BLaER1 (cell line): ENCODE measurements around the gene CCDC159.
"Not testable (repeated sequence)": the region's sequence is repeated elsewhere in the genome, so short reads cannot be mapped to it uniquely, and the experiment has no call there.

Source experiments
- H3K27ac ChIP-seq: shearing (Covaris generic); formaldehyde crosslinking; 2 replicates; pipeline ENCODE4 v1.8.1; 2022
- H3K27me3 ChIP-seq: shearing (Covaris generic); formaldehyde crosslinking; 2 replicates; pipeline ENCODE4 v1.8.1; 2022
- H3K36me3 ChIP-seq: shearing (Covaris generic); formaldehyde crosslinking; 2 replicates; pipeline ENCODE4 v1.8.1; 2022
- H3K4me1 ChIP-seq: shearing (Covaris generic); formaldehyde crosslinking; 2 replicates; pipeline ENCODE4 v1.8.1; 2022
- H3K4me2 ChIP-seq: shearing (Covaris generic); formaldehyde crosslinking; 2 replicates; pipeline ENCODE4 v1.8.1; 2022
- H3K4me3 ChIP-seq: shearing (Covaris generic); formaldehyde crosslinking; 2 replicates; pipeline ENCODE4 v1.8.1; 2022
- H3K9ac ChIP-seq: shearing (Covaris generic); formaldehyde crosslinking; 2 replicates; pipeline ENCODE4 v1.8.1; 2022
- H3K9me3 ChIP-seq: shearing (Covaris generic); formaldehyde crosslinking; 2 replicates; pipeline ENCODE4 v1.8.1; 2022
- H4K20me1 ChIP-seq: shearing (Covaris generic); formaldehyde crosslinking; 2 replicates; pipeline ENCODE4 v1.8.1; 2022
- Cebpa-rat ChIP-seq: shearing (Covaris generic); IDR thresholded peaks from 2 replicates; pipeline ENCODE4 v1.8.1; 2022

Gene CCDC159

DNA sequence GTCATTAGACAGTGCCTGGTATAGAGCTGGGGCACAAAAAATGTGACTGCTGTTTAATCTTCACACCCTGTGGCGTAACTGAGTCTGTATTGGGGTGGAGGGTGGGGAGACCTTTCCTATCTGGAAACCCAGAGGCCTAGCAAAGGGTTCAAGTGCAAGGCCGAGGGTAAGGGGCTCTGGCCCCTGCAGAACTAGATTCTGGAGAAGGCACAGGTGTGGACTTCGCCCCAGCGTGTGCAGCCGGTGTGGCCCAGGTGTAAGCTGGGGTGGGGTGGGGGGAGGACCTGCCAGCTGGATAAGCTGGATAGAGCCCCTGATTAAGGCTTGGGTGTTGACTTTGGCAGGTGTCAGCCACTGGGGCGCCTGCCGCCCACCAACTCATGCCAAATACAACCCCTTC lies 8.2 kb upstream of the CCDC159 start:
- peaks cover 4% of the 10 kb centered on the region; the same call in 1 of the 2 replicates for H3K9me3 ChIP-seq
- H3K27me3 ChIP-seq: no peaks in the 10 kb centered on the region
- H3K4me1 ChIP-seq: peaks cover 34% of the 10 kb centered on the region
- peak overlapping the region; percentile 95 for H3K4me2 ChIP-seq
- no peak overlapping the region for H3K27ac ChIP-seq
- no peak for TF ChIP-seq Cebpa-rat
- H3K36me3 ChIP-seq: peaks cover 53% of the 10 kb centered on the region
- no peak overlapping the region; the same call in 1 of the 2 replicates for H3K9ac ChIP-seq
- peaks cover 6% of the 10 kb centered on the region; the same call in 1 of the 2 replicates for H4K20me1 ChIP-seq
- no peak overlapping the region for H3K4me3 ChIP-seq

DNA sequence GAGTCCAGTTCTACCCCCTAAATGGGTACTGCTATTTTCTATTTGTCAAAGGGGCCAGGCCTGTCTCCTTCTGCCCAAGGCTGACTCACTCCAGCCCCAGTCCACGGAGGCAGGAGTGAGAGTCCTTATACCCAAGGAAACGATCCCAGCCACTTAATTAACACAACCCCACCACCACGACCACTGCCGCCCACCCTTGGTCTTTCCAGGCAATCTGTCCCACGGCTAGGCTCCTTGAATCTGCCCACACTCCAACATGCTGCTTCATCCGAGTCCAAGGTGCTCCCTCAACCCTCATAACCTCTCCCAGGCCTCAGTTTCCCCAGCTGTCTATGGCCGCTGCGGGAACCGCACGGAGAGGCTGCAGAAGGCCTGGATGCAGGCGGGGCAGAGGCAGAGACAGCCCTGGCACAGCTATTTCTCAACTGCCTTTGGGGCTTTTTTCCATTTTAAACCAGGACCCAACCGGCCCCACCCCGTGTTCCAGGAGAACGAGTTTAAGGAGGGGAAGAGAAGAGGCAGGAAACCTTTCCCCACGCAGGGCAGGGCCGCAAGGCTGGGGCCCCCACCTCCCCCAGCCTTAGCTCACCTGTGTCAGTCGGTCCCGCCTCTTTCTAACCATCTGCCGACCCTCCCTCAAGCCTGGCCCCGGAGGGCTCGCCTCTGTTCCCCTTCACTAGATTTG lies 7.6 kb upstream of the CCDC159 start:
- Histone ChIP-seq H3K27ac (peak overlapping the region; percentile 51), H3K36me3 (peaks cover 48% of the 10 kb centered on the region), H3K4me2 (peak overlapping the region; percentile 95), H3K4me3 (peak overlapping the region; percentile 73), H3K9me3 (peaks cover 4% of the 10 kb centered on the region; the same call in 1 of the 2 replicates), H3K27me3 (no peaks in the 10 kb centered on the region), H4K20me1 (peaks cover 6% of the 10 kb centered on the region; the same call in 1 of the 2 replicates), H3K9ac (peak overlapping the region; percentile 75), H3K4me1 (peaks cover 34% of the 10 kb centered on the region)
- no peak for TF ChIP-seq Cebpa-rat

GRCh38 chr19:11339254-11340098 lies 6.8 kb upstream of the CCDC159 start, which contains the start of gene RAB3D:
Gene RAB3D (minus strand): TSS chr19:11339657. CDS start chr19:11337399, 2,258 bp downstream.
- peak within 1 kb of the TSS; percentile 51 for H3K27ac ChIP-seq
- peaks cover 39% of the 10 kb centered on the region for H3K4me1 ChIP-seq
- peaks cover 41% of the 10 kb centered on the region for H3K36me3 ChIP-seq
- H3K4me3 ChIP-seq: peak within 1 kb of the TSS; percentile 73
- H4K20me1 ChIP-seq: peaks cover 6% of the 10 kb centered on the region; the same call in 1 of the 2 replicates
- peaks cover 4% of the 10 kb centered on the region; the same call in 1 of the 2 replicates for H3K9me3 ChIP-seq
- no peak for TF ChIP-seq Cebpa-rat
- H3K9ac ChIP-seq: peak within 1 kb of the TSS; percentile 75
- no peaks in the 10 kb centered on the region for H3K27me3 ChIP-seq
- H3K4me2 ChIP-seq: peak within 1 kb of the TSS; percentile 95

DNA sequence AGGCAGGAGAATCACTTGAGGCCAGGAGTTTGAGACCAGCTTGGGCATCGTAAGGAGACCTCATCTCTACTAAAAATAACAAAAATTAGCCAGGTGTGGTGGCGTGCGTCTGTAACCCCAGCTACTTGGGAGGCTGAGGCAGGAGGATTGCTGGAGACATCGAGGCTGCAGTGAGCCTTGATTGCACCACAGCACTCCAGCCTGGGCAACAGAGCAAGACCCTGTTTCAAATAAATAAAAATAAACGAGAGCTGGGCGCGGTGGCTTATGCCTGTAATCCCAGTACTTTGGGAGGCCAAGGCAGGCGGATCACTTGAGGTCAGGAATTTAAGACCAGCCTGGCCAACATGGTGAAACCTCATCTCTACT lies 6.2 kb upstream of the CCDC159 start:
- Histone ChIP-seq H3K27ac (0 out of 2 replicates have a peak overlapping the region, but pooled peaks have one; percentile 13), H3K36me3 (peaks cover 35% of the 10 kb centered on the region), H3K9ac (peak overlapping the region; percentile 75), H3K4me2 (peak overlapping the region; percentile 95), H3K4me1 (peaks cover 45% of the 10 kb centered on the region), H3K4me3 (peak overlapping the region; percentile 73)
- not testable (repeated sequence) for H3K27me3 ChIP-seq, H4K20me1 ChIP-seq, H3K9me3 ChIP-seq

GRCh38 chr19:11342429-11342828 lies 3.9 kb upstream of the CCDC159 start:
- Histone ChIP-seq H3K4me2 (no peak overlapping the region), H3K9me3 (no peaks in the 10 kb centered on the region), H3K4me1 (peaks cover 55% of the 10 kb centered on the region), H3K27me3 (no peaks in the 10 kb centered on the region), H3K27ac (no peak overlapping the region), H3K4me3 (no peak overlapping the region), H3K36me3 (peaks cover 15% of the 10 kb centered on the region; the same call in 1 of the 2 replicates), H4K20me1 (peaks cover 6% of the 10 kb centered on the region; the same call in 1 of the 2 replicates), H3K9ac (no peak overlapping the region)
- no peak for TF ChIP-seq Cebpa-rat

DNA sequence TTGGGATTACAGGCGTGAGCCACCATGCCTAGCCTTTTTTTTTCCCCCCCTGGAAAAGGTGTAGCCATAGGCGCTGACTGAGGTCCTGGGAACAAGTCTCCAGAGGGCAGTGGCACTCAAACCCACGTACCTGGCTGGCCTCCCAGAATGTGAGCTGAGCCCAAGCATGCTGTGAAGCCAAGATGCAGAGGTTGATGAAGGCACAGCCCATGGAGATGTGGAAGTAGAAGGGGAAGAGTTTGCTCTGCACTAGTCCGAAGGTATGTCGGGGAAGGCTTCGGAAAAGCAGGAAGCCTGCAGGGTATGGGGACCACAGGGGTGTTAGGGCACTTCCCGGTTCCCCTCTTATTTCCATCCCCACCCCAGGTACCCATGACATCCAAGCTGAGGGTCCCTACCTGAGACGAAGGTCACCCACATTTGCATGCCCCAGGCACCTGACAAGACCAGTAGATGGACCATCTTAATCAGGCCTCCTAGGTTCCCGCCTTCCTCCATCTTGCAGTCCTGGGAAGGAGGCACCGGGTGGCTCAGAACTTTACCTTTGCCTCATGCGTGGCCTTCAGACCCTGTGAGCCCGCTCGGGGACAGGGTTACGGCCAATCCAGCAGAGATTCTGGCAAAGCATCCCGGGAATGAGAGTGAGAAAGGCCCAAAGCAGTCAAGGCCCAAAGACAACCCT lies 1.1 kb upstream of the CCDC159 start:
- H3K9ac ChIP-seq: peak overlapping the region; percentile 81
- peak overlapping the region; percentile 73 for H3K27ac ChIP-seq

GRCh38 chr19:11347546-11348039 lies 1.3 kb downstream of the CCDC159 start:
- Histone ChIP-seq H3K4me2 (peak overlapping the region; percentile 95; the same call in 1 of the 2 replicates), H4K20me1 (no peaks in the 10 kb centered on the region), H3K27ac (no peak overlapping the region), H3K9me3 (peaks cover 11% of the 10 kb centered on the region), H3K36me3 (peaks cover 4% of the 10 kb centered on the region; the same call in 1 of the 2 replicates), H3K4me3 (no peak overlapping the region), H3K4me1 (peaks cover 39% of the 10 kb centered on the region), H3K9ac (no peak overlapping the region), H3K27me3 (no peaks in the 10 kb centered on the region)
- TF ChIP-seq Cebpa-rat: no peak

More for the DNA sequence above, 1.1 kb upstream of the CCDC159 start:
- Histone ChIP-seq H3K27me3 (no peaks in the 10 kb centered on the region), H3K4me3 (peak overlapping the region; percentile 76), H3K4me2 (peak overlapping the region; percentile 95), H3K9me3 (peaks cover 11% of the 10 kb centered on the region), H3K36me3 (peaks cover 15% of the 10 kb centered on the region; the same call in 1 of the 2 replicates), H4K20me1 (no peaks in the 10 kb centered on the region), H3K4me1 (peaks cover 35% of the 10 kb centered on the region)
- no peak for TF ChIP-seq Cebpa-rat

GRCh38 chr19:11349171-11349570 lies 2.9 kb downstream of the CCDC159 start:
- H3K4me2 ChIP-seq: no peak overlapping the region
- H3K27me3 ChIP-seq: no peaks in the 10 kb centered on the region
- no peaks in the 10 kb centered on the region for H4K20me1 ChIP-seq
- H3K4me1 ChIP-seq: peaks cover 37% of the 10 kb centered on the region
- TF ChIP-seq Cebpa-rat: no peak
- H3K9ac ChIP-seq: no peak overlapping the region
- peaks cover 11% of the 10 kb centered on the region for H3K9me3 ChIP-seq
- no peak overlapping the region for H3K4me3 ChIP-seq
- H3K36me3 ChIP-seq: no peaks in the 10 kb centered on the region
- H3K27ac ChIP-seq: no peak overlapping the region

GRCh38 chr19:11354102-11354501 lies 7.8 kb downstream of the CCDC159 start:
- not testable (repeated sequence) for H3K36me3 ChIP-seq, H3K27ac ChIP-seq, H3K4me2 ChIP-seq, H4K20me1 ChIP-seq, H3K4me3 ChIP-seq, H3K9me3 ChIP-seq, H3K27me3 ChIP-seq, H3K9ac ChIP-seq
- peaks cover 20% of the 10 kb centered on the region for H3K4me1 ChIP-seq
